PFSK-1 (cell line): ENCODE results near the gene IFNA8.

Source experiments
- FOXP2 ChIP-seq: optimal IDR thresholded peaks from 2 replicates; pipeline ENCODE3; 2011; ENCODE audit warnings: borderline replicate concordance, control low read depth, inconsistent platforms; ENCODE audit not compliant: insufficient read depth; ENCODE audit errors: extremely low read length, extremely low read depth
- POLR2AphosphoS5 ChIP-seq: IDR thresholded peaks from 2 replicates; pipeline ENCODE4 v1.6.1; 2012; ENCODE audit warnings: low read depth, mild to moderate bottlenecking, control low read depth, low read length, moderate library complexity
- SIN3A ChIP-seq: IDR thresholded peaks from 2 replicates; pipeline ENCODE4 v1.6.1; 2012; ENCODE audit warnings: mild to moderate bottlenecking, low read length, moderate library complexity, borderline replicate concordance; ENCODE audit not compliant: insufficient read depth
- TAF1 ChIP-seq: IDR thresholded peaks from 2 replicates; pipeline ENCODE4 v1.6.1; 2012; ENCODE audit warnings: low read length, control low read depth, borderline replicate concordance; ENCODE audit not compliant: insufficient read depth
- TF ChIP-seq, protein P1 (sequence below), 2 experiments: IDR thresholded peaks; 2 replicates each; pipeline versions ENCODE4 v1.6.1 to v1.8.0; 2011 to 2012; ENCODE audit warnings: low read depth in 2 of 2, low read length in 2 of 2, control low read depth in 1 of 2, inconsistent platforms in 1 of 2, mild to moderate bottlenecking in 1 of 2, moderate library complexity in 1 of 2; ENCODE audit not compliant: insufficient read depth in 1 of 2

The IFNA8 gene

DNA sequence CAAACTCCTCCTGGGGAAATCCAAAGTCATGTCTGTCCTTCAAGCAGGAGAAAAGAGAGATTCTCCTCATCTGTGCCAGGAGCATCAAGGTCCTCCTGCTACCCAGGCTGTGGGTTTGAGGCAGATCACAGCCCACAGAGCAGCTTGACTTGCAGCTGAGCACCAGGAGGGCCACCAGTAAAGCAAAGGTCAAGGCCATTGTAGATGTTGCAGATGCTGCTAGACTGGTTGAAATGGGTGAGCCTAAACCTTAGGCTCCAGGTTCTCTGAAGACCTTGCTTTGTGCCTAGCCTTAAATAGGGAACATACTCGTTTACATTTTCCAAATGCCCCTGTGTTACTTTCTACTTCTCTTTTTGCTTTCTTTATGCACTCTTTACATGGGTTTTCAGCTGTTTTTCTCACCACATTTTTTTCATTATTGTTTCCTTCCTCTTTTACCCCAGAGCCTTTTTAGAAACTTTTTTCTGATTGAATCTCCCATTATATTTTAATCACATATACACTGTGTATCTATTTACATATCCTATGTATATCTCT, 23.7 kb upstream of the IFNA8 start, which contains the start of gene IFNA2:
Gene IFNA2 (minus strand): TSS at position 268 of the 540 bp plus-strand sequence. CDS start 69 bp downstream, at position 199.
- TF ChIP-seq, protein P1, sequence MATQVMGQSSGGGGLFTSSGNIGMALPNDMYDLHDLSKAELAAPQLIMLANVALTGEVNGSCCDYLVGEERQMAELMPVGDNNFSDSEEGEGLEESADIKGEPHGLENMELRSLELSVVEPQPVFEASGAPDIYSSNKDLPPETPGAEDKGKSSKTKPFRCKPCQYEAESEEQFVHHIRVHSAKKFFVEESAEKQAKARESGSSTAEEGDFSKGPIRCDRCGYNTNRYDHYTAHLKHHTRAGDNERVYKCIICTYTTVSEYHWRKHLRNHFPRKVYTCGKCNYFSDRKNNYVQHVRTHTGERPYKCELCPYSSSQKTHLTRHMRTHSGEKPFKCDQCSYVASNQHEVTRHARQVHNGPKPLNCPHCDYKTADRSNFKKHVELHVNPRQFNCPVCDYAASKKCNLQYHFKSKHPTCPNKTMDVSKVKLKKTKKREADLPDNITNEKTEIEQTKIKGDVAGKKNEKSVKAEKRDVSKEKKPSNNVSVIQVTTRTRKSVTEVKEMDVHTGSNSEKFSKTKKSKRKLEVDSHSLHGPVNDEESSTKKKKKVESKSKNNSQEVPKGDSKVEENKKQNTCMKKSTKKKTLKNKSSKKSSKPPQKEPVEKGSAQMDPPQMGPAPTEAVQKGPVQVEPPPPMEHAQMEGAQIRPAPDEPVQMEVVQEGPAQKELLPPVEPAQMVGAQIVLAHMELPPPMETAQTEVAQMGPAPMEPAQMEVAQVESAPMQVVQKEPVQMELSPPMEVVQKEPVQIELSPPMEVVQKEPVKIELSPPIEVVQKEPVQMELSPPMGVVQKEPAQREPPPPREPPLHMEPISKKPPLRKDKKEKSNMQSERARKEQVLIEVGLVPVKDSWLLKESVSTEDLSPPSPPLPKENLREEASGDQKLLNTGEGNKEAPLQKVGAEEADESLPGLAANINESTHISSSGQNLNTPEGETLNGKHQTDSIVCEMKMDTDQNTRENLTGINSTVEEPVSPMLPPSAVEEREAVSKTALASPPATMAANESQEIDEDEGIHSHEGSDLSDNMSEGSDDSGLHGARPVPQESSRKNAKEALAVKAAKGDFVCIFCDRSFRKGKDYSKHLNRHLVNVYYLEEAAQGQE (IDR thresholded peaks at IDR 0.05; ENCODE audit: insufficient read depth in 1 of 2, low read depth in 2 of 2, low read length in 2 of 2), result no peak
- TF ChIP-seq SIN3A, result no peak
- TF ChIP-seq FOXP2, result no peak
- TF ChIP-seq POLR2AphosphoS5, result no peak
- TF ChIP-seq TAF1, result no peak

DNA sequence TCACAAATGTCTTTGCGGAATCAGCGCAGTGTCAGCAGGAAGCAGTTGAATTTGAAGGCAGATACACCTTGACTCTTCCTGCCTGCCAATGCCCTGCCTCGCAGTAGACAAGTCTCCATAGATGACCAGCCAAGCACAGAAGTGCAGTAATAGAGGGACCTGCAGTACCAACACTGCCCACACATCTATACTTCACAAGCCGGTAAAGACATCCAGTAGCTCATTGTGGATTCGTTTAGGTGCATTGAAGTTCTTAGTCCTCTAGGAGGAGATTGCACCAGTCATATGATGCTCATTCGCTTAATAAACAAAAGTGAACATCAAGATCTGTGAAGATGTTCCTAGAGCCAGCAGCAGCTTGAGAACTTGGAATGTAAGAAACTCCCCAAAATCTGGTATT, 16.6 kb upstream of the IFNA8 start:
- TF ChIP-seq POLR2AphosphoS5 (no peak), FOXP2 (no peak), TAF1 (no peak)

DNA sequence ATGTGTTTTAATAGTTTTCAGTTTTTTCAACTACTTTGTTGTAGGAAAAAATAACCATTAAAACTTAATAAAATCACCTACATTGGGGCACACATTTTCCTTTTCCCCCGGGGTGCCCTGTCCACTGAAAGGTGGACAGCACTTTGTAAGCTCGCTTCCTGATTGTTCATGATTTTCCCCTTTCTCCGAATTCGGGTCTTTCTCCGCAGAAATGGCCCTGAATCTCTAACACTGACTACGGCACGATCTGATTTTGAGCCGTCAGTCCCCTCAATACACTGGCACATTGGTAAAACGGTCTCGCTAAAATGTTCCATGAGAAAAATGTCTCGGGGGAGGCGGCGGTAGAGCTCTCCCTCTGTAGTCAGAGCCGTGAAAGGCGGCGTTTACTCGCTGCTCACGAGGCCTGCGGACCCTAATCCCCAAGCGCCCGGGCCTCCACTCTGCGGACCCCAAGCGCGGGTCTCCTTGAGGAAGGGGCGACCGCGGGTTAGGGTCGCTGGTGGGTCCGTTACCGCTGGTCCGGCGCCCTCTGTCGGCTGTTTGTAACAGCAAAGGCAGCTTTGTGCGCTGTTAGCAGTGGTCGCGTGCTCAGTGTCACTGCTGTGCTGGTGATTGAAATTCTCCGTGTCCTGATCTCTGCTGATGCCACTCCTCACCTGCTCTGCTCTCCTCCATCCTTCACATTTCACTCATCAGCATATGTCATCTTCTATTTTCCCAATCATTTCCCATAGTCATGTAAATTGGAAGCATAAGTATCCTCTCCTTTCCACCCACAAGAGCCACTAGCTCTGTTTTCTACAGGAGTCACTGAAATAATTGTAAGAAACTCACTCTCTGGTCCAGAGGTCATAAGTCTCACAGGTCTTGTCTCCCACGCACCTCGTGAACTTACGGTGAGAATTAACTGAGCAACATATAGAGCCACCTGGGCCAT, 12.9 kb upstream of the IFNA8 start:
- no peak for TF ChIP-seq TAF1
- TF ChIP-seq, protein P1 (IDR thresholded peaks at IDR 0.05; ENCODE audit: insufficient read depth in 1 of 2, low read depth in 2 of 2, low read length in 2 of 2), result no peak
- no peak for TF ChIP-seq FOXP2
- no peak for TF ChIP-seq POLR2AphosphoS5

DNA sequence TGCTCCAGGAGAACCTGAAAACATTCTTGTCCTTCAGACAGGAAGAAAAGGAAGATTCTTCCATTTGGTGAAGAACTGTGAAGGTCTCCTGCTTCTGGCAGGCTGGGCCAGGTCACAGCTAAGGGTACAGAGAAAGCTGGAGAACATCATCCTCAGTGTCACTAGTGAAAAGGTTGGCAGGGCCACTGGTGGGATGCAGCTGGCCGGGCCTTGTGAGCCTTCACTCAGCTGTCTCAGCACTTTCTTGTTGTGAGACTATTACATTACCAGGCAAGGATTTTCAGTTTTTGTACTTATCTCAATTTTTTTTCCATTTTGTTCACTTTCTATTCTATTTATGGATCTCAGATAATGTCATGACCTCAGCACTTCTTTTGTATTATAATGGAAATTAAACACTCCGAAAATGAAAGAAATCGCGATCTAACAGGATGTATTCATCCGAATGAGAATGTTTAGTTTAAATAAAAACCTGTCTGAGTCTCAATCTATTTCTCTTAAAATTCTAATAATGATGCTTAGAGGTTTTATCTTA, 9.9 kb upstream of the IFNA8 start:
- TF ChIP-seq, protein P1 (IDR thresholded peaks at IDR 0.05; ENCODE audit: insufficient read depth in 1 of 2, low read depth in 2 of 2, low read length in 2 of 2), result no peak
- no peak for TF ChIP-seq POLR2AphosphoS5
- TF ChIP-seq FOXP2, result no peak
- no peak for TF ChIP-seq TAF1
- TF ChIP-seq SIN3A, result no peak

DNA sequence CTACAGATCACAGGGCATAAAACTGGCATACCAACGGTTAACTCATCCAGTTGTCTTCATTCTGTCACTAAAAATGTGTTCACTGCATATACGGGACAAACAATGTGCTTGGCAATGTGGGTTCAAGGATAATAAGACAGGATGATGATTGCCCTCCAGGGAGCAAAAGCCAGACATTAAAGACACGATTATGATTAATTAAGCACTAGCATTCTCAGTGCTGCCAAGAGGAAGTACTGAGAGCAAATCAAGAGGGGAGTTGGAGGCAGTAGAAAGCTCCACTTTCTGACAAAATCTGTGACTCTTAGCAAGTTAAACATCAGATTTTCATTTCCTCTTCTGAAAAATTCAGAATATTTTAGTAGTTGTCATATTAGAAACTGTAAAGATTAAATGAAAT, 9.0 kb upstream of the IFNA8 start:
- no peak for TF ChIP-seq POLR2AphosphoS5
